HG03469 (cell line): ENCODE results near the gene POLR3A.
"Not testable (repeated sequence)": the region's sequence is repeated elsewhere in the genome, so short reads cannot be mapped to it uniquely, and the experiment has no call there.

Source experiments
- ATAC-seq: cut with Tn5 transposase; IDR thresholded peaks from one replicate; pipeline ENCODE4 v1.9.1; 2021; ENCODE audit warnings: mild to moderate bottlenecking, moderate library complexity, moderate number of reproducible peaks; ENCODE audit not compliant: unreplicated experiment

Gene POLR3A

GRCh38 chr10:78029269-78030226, at the start of gene POLR3A:
Gene POLR3A (minus strand): TSS chr10:78029515. CDS start chr10:78029407, 108 bp downstream.
- peak; percentile 34 for ATAC-seq

- no peak for ATAC-seq
Observed at GRCh38 chr10:78078539-78079330, 49.4 kb upstream of the POLR3A start.

GRCh38 chr10:78075806-78076205, 46.5 kb upstream of the POLR3A start:
- not testable (repeated sequence) for ATAC-seq

- no peak for ATAC-seq
Observed at GRCh38 chr10:78072504-78072903, 43.2 kb upstream of the POLR3A start.

- no peak for ATAC-seq
Observed at GRCh38 chr10:78071857-78072179, 42.5 kb upstream of the POLR3A start.

- no peak for ATAC-seq
Observed at GRCh38 chr10:78071140-78071856, 42.0 kb upstream of the POLR3A start.

GRCh38 chr10:78070726-78071125, 41.4 kb upstream of the POLR3A start:
- ATAC-seq, result no peak

GRCh38 chr10:78070064-78070463, 40.7 kb upstream of the POLR3A start:
- not testable (repeated sequence) for ATAC-seq

- no peak for ATAC-seq
Observed at GRCh38 chr10:78069151-78069550, 39.8 kb upstream of the POLR3A start.

- no peak for ATAC-seq
Observed at GRCh38 chr10:78066728-78067430, 37.6 kb upstream of the POLR3A start.

- no peak for ATAC-seq
Observed at GRCh38 chr10:78066012-78066411, 36.7 kb upstream of the POLR3A start.

GRCh38 chr10:78065611-78066010, 36.3 kb upstream of the POLR3A start:
- ATAC-seq, result no peak

- ATAC-seq, result not testable (repeated sequence)
Observed at GRCh38 chr10:78064919-78065318, 35.6 kb upstream of the POLR3A start.

GRCh38 chr10:78063236-78063635, 33.9 kb upstream of the POLR3A start:
- ATAC-seq, result no peak

GRCh38 chr10:78062296-78062695, 33.0 kb upstream of the POLR3A start:
- no peak for ATAC-seq

- no peak for ATAC-seq
Observed at GRCh38 chr10:78059906-78060702, 30.8 kb upstream of the POLR3A start.

GRCh38 chr10:78058562-78058961, 29.2 kb upstream of the POLR3A start:
- no peak for ATAC-seq

- ATAC-seq, result no peak
Observed at GRCh38 chr10:78053211-78053868, 24.0 kb upstream of the POLR3A start.

GRCh38 chr10:78049851-78050250, 20.5 kb upstream of the POLR3A start:
- ATAC-seq, result no peak
